ENCODE data around the gene PSMB5. TPM values are rescaled to one million over a fixed set of nuclear protein-coding genes. Genes with fewer than 3 reads are reported as not detected.

PSMB5 gene
- total and polyA plus RNA-seq, 2 of the 13 experiments (the other 11 are each of a cell fraction or from before 2014, with no cell fraction given), result 705 to 871 TPM

GRCh38 chr14:22976620-22977433, 57.9 kb downstream of the PSMB5 start (continued):
- TF ChIP-seq PHF20 (CRISPR knock-in tag; IDR thresholded peaks at IDR 0.05), result no peak
- TF ChIP-seq ZBTB7B (CRISPR knock-in tag; IDR thresholded peaks at IDR 0.05), result peak; percentile 99
- no peak for TF ChIP-seq ZFP82 (CRISPR knock-in tag; IDR thresholded peaks at IDR 0.05; ENCODE audit: borderline replicate concordance)
- peak; percentile 23 for TF ChIP-seq ZNF510 (CRISPR knock-in tag; IDR thresholded peaks at IDR 0.05; ENCODE audit: low read depth)
- no peak for TF ChIP-seq DBP (CRISPR knock-in tag; IDR thresholded peaks at IDR 0.05; ENCODE audit: not compliant biosample characterization)
- no peak for TF ChIP-seq MTF2 (CRISPR knock-in tag; IDR thresholded peaks at IDR 0.05; ENCODE audit: borderline replicate concordance)
- TF ChIP-seq TEF (CRISPR knock-in tag; IDR thresholded peaks at IDR 0.05), result no peak
- TF ChIP-seq CHCHD3 (CRISPR knock-in tag; IDR thresholded peaks at IDR 0.05), result no peak
- TF ChIP-seq EED (CRISPR knock-in tag; IDR thresholded peaks at IDR 0.05), result no peak; the same call in 1 of the 2 replicates
- no peak for TF ChIP-seq ZNF484 (CRISPR knock-in tag; IDR thresholded peaks at IDR 0.05; ENCODE audit: borderline replicate concordance, low read depth)
- TF ChIP-seq ZNF7 (CRISPR knock-in tag; IDR thresholded peaks at IDR 0.05), result peak; percentile 34; the same call in 1 of the 2 replicates
- TF ChIP-seq, protein P1, sequence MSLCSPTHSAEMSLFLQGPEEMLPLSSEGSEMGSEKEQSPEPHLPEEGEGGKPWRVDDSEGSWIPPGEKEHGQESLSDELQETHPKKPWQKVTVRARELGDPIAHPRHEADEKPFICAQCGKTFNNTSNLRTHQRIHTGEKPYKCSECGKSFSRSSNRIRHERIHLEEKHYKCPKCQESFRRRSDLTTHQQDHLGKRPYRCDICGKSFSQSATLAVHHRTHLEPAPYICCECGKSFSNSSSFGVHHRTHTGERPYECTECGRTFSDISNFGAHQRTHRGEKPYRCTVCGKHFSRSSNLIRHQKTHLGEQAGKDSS (CRISPR knock-in tag; IDR thresholded peaks at IDR 0.05; ENCODE audit: borderline replicate concordance, low read depth), result peak; percentile 26; the same call in 1 of the 2 replicates
- peak; percentile 2; the same call in 1 of the 2 replicates for TF ChIP-seq SIN3B (IDR thresholded peaks at IDR 0.05; ENCODE audit: low read length)
- TF ChIP-seq ZMAT3 (CRISPR knock-in tag; conservative IDR thresholded peaks at IDR 0.05), result no peak
- no peak for TF ChIP-seq DR1 (CRISPR knock-in tag; IDR thresholded peaks at IDR 0.05)
- TF ChIP-seq HNF1A (IDR thresholded peaks at IDR 0.05; ENCODE audit: low read depth), result no peak
- peak; percentile 92 for TF ChIP-seq HNF1A (CRISPR knock-in tag; IDR thresholded peaks at IDR 0.05; ENCODE audit: borderline replicate concordance)
- no peak for TF ChIP-seq JUNB (CRISPR knock-in tag; IDR thresholded peaks at IDR 0.05; ENCODE audit: borderline replicate concordance)
- no peak for TF ChIP-seq ZNF256 (CRISPR knock-in tag; conservative IDR thresholded peaks at IDR 0.05)
- TF ChIP-seq ZBTB2 (CRISPR knock-in tag; IDR thresholded peaks at IDR 0.05; ENCODE audit: low read depth), result no peak
- no peak for TF ChIP-seq NR0B2 (CRISPR knock-in tag; IDR thresholded peaks at IDR 0.05)
